Measurements from ENCODE around the gene CCDC190. TPM values are rescaled to one million over a fixed set of nuclear protein-coding genes. Genes with fewer than 3 reads are reported as not detected.
"Not testable (repeated sequence)": the region's sequence is repeated elsewhere in the genome, so short reads cannot be mapped to it uniquely, and the experiment has no call there.

Gene CCDC190
- polyA plus RNA-seq, 3 donors = not detected

GRCh38 chr1:162881590-162881989 is 20.6 kb upstream of the CCDC190 start:
- 72 to 92% (median 90%) methylated on average over 5 of the region's 5 CpGs for WGBS, 3 donors
- no peak overlapping the region for H3K27ac ChIP-seq (ENCODE audit: low read depth, low read length)

GRCh38 chr1:162880617-162881016 is 19.6 kb upstream of the CCDC190 start:
- WGBS, 3 donors = 75 to 100% (median 97%) methylated on average over 1 of the region's 2 CpGs
- not testable (repeated sequence) for H3K27ac ChIP-seq (ENCODE audit: low read depth, low read length)

GRCh38 chr1:162878000-162878596 is 17.1 kb upstream of the CCDC190 start:
- no peak overlapping the region for H3K27ac ChIP-seq (ENCODE audit: low read depth, low read length)
- WGBS, 3 donors = 24 to 30% (median 27%) methylated on average over 4 of the region's 4 CpGs

GRCh38 chr1:162877412-162877811 is 16.4 kb upstream of the CCDC190 start:
- 87 to 89% (median 88%) methylated on average over 3 of the region's 3 CpGs for WGBS, 3 donors
- no peak overlapping the region for H3K27ac ChIP-seq (ENCODE audit: low read depth, low read length)

- 53 to 61% (median 57%) methylated on average over 3 of the region's 3 CpGs for WGBS, 3 donors
- no peak overlapping the region for H3K27ac ChIP-seq (ENCODE audit: low read depth, low read length)
Observed at GRCh38 chr1:162876751-162877150, 15.8 kb upstream of the CCDC190 start.

GRCh38 chr1:162873671-162874666 is 13.0 kb upstream of the CCDC190 start:
- H3K27ac ChIP-seq (ENCODE audit: low read depth, low read length) = no peak overlapping the region
- 34 to 81% (median 74%) methylated on average over 8 of the region's 8 CpGs for WGBS, 3 donors

- no peak overlapping the region for H3K27ac ChIP-seq (ENCODE audit: low read depth, low read length)
- 24 to 72% (median 71%) methylated on average over 3 of the region's 3 CpGs for WGBS, 3 donors
Observed at GRCh38 chr1:162872981-162873380, 12.0 kb upstream of the CCDC190 start.

GRCh38 chr1:162871417-162871816 is 10.4 kb upstream of the CCDC190 start:
- not testable (repeated sequence) for H3K27ac ChIP-seq (ENCODE audit: low read depth, low read length)
- 43 to 62% (median 61%) methylated on average over 1 of the region's 1 CpG for WGBS, 3 donors

GRCh38 chr1:162868972-162869371 is 8.0 kb upstream of the CCDC190 start:
- no peak overlapping the region for H3K27ac ChIP-seq (ENCODE audit: low read depth, low read length)
- WGBS, 3 donors = 82 to 90% (median 89%) methylated on average over 5 of the region's 5 CpGs

- 53 to 74% (median 74%) methylated on average over 5 of the region's 5 CpGs for WGBS, 3 donors
Observed at GRCh38 chr1:162861625-162862024, 650 bp upstream of the CCDC190 start.

GRCh38 chr1:162859191-162859590 is 1.8 kb downstream of the CCDC190 start:
- WGBS, 3 donors = 90 to 100% (median 91%) methylated on average over 1 of the region's 1 CpG
- no peak overlapping the region for H3K27ac ChIP-seq (ENCODE audit: low read depth, low read length)

More at GRCh38 chr1:162861625-162862024, 650 bp upstream of the CCDC190 start:
- no peak overlapping the region for H3K27ac ChIP-seq (ENCODE audit: low read depth, low read length)

- no peak overlapping the region for H3K27ac ChIP-seq (ENCODE audit: low read depth, low read length)
Observed at GRCh38 chr1:162857850-162858249, 3.1 kb downstream of the CCDC190 start.

GRCh38 chr1:162856260-162856659 is 4.7 kb downstream of the CCDC190 start:
- no peak overlapping the region for H3K27ac ChIP-seq (ENCODE audit: low read depth, low read length)
- 84 to 88% (median 88%) methylated on average over 2 of the region's 2 CpGs for WGBS, 3 donors

- WGBS, 3 donors = 80 to 89% (median 88%) methylated on average over 4 of the region's 4 CpGs
- H3K27ac ChIP-seq (ENCODE audit: low read depth, low read length) = no peak overlapping the region
Observed at GRCh38 chr1:162855461-162856150, 5.4 kb downstream of the CCDC190 start.

GRCh38 chr1:162854245-162854882 is 6.6 kb downstream of the CCDC190 start:
- H3K27ac ChIP-seq (ENCODE audit: low read depth, low read length) = no peak overlapping the region
- 29 to 34% (median 33%) methylated on average over 4 of the region's 4 CpGs for WGBS, 3 donors

- 83 to 92% (median 87%) methylated on average over 1 of the region's 1 CpG for WGBS, 3 donors
- no peak overlapping the region for H3K27ac ChIP-seq (ENCODE audit: low read depth, low read length)
Observed at GRCh38 chr1:162851341-162851740, 9.6 kb downstream of the CCDC190 start.

- 45 to 70% (median 51%) methylated on average over 2 of the region's 2 CpGs for WGBS, 3 donors
- no peak overlapping the region for H3K27ac ChIP-seq (ENCODE audit: low read depth, low read length)
Observed at GRCh38 chr1:162849711-162850110, 11.3 kb downstream of the CCDC190 start.

- WGBS, 3 donors = 7 to 13% (median 12%) methylated on average over 3 of the region's 3 CpGs
- H3K27ac ChIP-seq (ENCODE audit: low read depth, low read length) = no peak overlapping the region
Observed at GRCh38 chr1:162847839-162848453, 13.0 kb downstream of the CCDC190 start.

Measured in adipose tissue (tissue), 3 donors.